ENCODE measurements around the gene BUB3. TPM values are rescaled to one million over a fixed set of nuclear protein-coding genes. Genes with fewer than 3 reads are reported as not detected.

The BUB3 gene
- total RNA-seq, 1 experiment from 2014 or later = 129 TPM

DNA sequence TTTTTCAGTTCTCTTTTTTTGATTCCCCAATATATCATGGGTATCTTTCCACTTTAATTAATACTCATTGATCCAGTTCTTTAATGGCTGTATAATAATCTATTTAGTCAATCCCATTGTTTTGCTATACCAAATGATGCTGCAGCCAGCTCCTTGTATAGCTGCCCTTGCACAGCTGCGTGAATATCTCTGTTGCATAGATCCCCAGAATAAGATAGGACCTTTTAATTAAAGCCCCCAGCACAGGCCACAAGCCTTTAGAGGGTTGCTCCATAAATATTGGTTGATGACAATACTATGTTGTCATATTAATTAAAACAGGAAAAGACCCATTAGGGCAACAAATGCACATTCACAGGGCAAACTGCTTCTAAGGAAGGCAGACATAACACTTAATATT lies 57.9 kb downstream of the BUB3 start:
- Mint-ChIP-seq H3K27ac (ENCODE audit: unreplicated experiment) (no peak overlapping the region), H3K36me3 (ENCODE audit: insufficient read depth, unreplicated experiment) (no peaks in the 10 kb centered on the region), H3K4me1 (ENCODE audit: low read depth, unreplicated experiment) (no peaks in the 10 kb centered on the region), H3K4me3 (ENCODE audit: unreplicated experiment) (no peak overlapping the region), H3K27me3 (ENCODE audit: insufficient read depth, unreplicated experiment) (no peaks in the 10 kb centered on the region), H3K9me3 (ENCODE audit: unreplicated experiment) (peaks cover 15% of the 10 kb centered on the region)
- Histone ChIP-seq H3K4me1 (no peaks in the 10 kb centered on the region), H3K4me3 (ENCODE audit: low read depth, low read length) (no peak overlapping the region), H3K36me3 (ENCODE audit: control insufficient read depth, insufficient read depth, low read length) (no peaks in the 10 kb centered on the region), H3K27me3 (replicated peaks; ENCODE audit: control insufficient read depth, insufficient read depth, low read length) (no peaks in the 10 kb centered on the region), H3K9me3 (no peaks in the 10 kb centered on the region)
- CTCF ChIA-PET = no interaction called here
- intact Hi-C loops (cut with micrococcal nuclease; ENCODE audit: unreplicated experiment) = no loop called here
- POLR2A ChIA-PET = no interaction called here
- BruUV-seq (replicated peaks) = no TSS peak
- TF ChIP-seq, protein P1, sequence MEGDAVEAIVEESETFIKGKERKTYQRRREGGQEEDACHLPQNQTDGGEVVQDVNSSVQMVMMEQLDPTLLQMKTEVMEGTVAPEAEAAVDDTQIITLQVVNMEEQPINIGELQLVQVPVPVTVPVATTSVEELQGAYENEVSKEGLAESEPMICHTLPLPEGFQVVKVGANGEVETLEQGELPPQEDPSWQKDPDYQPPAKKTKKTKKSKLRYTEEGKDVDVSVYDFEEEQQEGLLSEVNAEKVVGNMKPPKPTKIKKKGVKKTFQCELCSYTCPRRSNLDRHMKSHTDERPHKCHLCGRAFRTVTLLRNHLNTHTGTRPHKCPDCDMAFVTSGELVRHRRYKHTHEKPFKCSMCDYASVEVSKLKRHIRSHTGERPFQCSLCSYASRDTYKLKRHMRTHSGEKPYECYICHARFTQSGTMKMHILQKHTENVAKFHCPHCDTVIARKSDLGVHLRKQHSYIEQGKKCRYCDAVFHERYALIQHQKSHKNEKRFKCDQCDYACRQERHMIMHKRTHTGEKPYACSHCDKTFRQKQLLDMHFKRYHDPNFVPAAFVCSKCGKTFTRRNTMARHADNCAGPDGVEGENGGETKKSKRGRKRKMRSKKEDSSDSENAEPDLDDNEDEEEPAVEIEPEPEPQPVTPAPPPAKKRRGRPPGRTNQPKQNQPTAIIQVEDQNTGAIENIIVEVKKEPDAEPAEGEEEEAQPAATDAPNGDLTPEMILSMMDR (IDR thresholded peaks at IDR 0.05; ENCODE audit: insufficient read depth in 1 of 2, low read depth in 1 of 2, low read length in 1 of 2, severe bottlenecking in 1 of 2, unreplicated experiment in 1 of 2) = no peak
- DNase-seq = no peak

DNA sequence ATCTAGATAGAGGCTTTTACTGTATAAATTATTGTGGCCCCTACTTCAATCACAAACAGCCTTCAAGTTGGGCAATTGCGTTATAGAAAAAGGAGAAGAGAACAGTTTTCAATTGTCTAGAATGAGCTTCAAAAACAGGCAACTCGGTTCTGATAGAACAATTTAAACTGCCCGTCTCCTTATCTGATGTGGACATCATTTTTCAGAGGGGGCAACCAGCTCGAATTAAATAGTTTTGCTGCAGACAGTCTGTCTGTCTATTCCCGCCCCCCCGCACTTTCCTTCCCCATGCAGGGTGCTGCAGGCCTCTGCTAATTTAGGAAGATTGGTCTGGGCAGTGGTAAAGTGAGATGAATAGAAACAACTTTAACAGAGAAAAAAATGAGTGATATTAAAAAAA lies 58.4 kb downstream of the BUB3 start:
- Mint-ChIP-seq H3K27me3 (ENCODE audit: insufficient read depth, unreplicated experiment) (no peaks in the 10 kb centered on the region), H3K36me3 (ENCODE audit: insufficient read depth, unreplicated experiment) (no peaks in the 10 kb centered on the region), H3K4me3 (ENCODE audit: unreplicated experiment) (no peak overlapping the region), H3K4me1 (ENCODE audit: low read depth, unreplicated experiment) (no peaks in the 10 kb centered on the region), H3K9me3 (ENCODE audit: unreplicated experiment) (peaks cover 15% of the 10 kb centered on the region), H3K27ac (ENCODE audit: unreplicated experiment) (no peak overlapping the region)
- no peaks in the 10 kb centered on the region for H3K36me3 ChIP-seq (ENCODE audit: control insufficient read depth, insufficient read depth, low read length)
- intact Hi-C loops (cut with micrococcal nuclease; ENCODE audit: unreplicated experiment) = no loop called here
- ChIA-PET CTCF (no interaction called here), POLR2A (no interaction called here)
- H3K9me3 ChIP-seq = no peaks in the 10 kb centered on the region
- no peak overlapping the region for H3K4me3 ChIP-seq (ENCODE audit: low read depth, low read length)
- no TSS peak for BruUV-seq (replicated peaks)
- TF ChIP-seq, protein P1 (IDR thresholded peaks at IDR 0.05; ENCODE audit: insufficient read depth in 1 of 2, low read depth in 1 of 2, low read length in 1 of 2, severe bottlenecking in 1 of 2, unreplicated experiment in 1 of 2) = no peak
- H3K4me1 ChIP-seq = no peaks in the 10 kb centered on the region
- no peak for DNase-seq
- H3K27me3 ChIP-seq (replicated peaks; ENCODE audit: control insufficient read depth, insufficient read depth, low read length) = no peaks in the 10 kb centered on the region

- Mint-ChIP-seq H3K4me1 (ENCODE audit: low read depth, unreplicated experiment) (no peaks in the 10 kb centered on the region), H3K27me3 (ENCODE audit: insufficient read depth, unreplicated experiment) (no peaks in the 10 kb centered on the region), H3K27ac (ENCODE audit: unreplicated experiment) (no peak overlapping the region), H3K36me3 (ENCODE audit: insufficient read depth, unreplicated experiment) (no peaks in the 10 kb centered on the region), H3K9me3 (ENCODE audit: unreplicated experiment) (peaks cover 15% of the 10 kb centered on the region), H3K4me3 (ENCODE audit: unreplicated experiment) (no peak overlapping the region)
- no peak for DNase-seq
- CTCF ChIA-PET = no interaction called here
- TF ChIP-seq, protein P1 (IDR thresholded peaks at IDR 0.05; ENCODE audit: insufficient read depth in 1 of 2, low read depth in 1 of 2, low read length in 1 of 2, severe bottlenecking in 1 of 2, unreplicated experiment in 1 of 2) = no peak
- H3K27me3 ChIP-seq (replicated peaks; ENCODE audit: control insufficient read depth, insufficient read depth, low read length) = no peaks in the 10 kb centered on the region
- no peaks in the 10 kb centered on the region for H3K9me3 ChIP-seq
- intact Hi-C loops (cut with micrococcal nuclease; ENCODE audit: unreplicated experiment) = no loop called here
- no peaks in the 10 kb centered on the region for H3K4me1 ChIP-seq
- no peaks in the 10 kb centered on the region for H3K36me3 ChIP-seq (ENCODE audit: control insufficient read depth, insufficient read depth, low read length)
- BruUV-seq (replicated peaks) = no TSS peak
- POLR2A ChIA-PET = no interaction called here
- no peak overlapping the region for H3K4me3 ChIP-seq (ENCODE audit: low read depth, low read length)
Observed at GRCh38 chr10:123213192-123213591, 59.0 kb downstream of the BUB3 start.

Other genes starting within 250 kb of the BUB3 start
- not detected in 2 replicates for gene FAM24A, start 243.8 kb upstream of the BUB3 start, total RNA-seq (2022)
- 8.7 and 11.7 TPM in 2 replicates for gene C10orf88, start 200.2 kb upstream of the BUB3 start, total RNA-seq (2022)
- 8.2 and 9.1 TPM in 2 replicates for gene PSTK, start 174.0 kb upstream of the BUB3 start, total RNA-seq (2022)
- 10.4 and 11.6 TPM in 2 replicates for gene IKZF5, start 145.6 kb upstream of the BUB3 start, total RNA-seq (2022)
- gene ACADSB, start 145.4 kb upstream of the BUB3 start, total RNA-seq (2022) = 23.5 and 25.3 TPM in 2 replicates
- gene HMX3, start 18.4 kb upstream of the BUB3 start, total RNA-seq (2022) = not detected in 2 replicates
- gene HMX2, start 6.3 kb upstream of the BUB3 start, total RNA-seq (2022) = 1.4 and 1.7 TPM in 2 replicates